HepG2 (cell line): ENCODE data around the gene URI1. TPM values are rescaled to one million over a fixed set of nuclear protein-coding genes. Genes with fewer than 3 reads are reported as not detected.
A peak's percentile ranks its signal among the peaks of the same experiment; 100 is the strongest.

Experiments
- ARNT ChIP-seq: fragments of 450-650 bp; IDR thresholded peaks from 2 replicates; pipeline ENCODE4 v1.6.1; 2017
- ATF7 ChIP-seq, 2 experiments: fragments of 450-650 bp in 1 of 2; sonication (generic) in 1 of 2; formaldehyde crosslinking in 1 of 2; IDR thresholded peaks; 2 replicates each; pipeline versions ENCODE4 v1.4.0 to v1.6.1; 2016 to 2020; ENCODE audit warnings: antibody characterized with exemption in 1 of 2, mild to moderate bottlenecking in 1 of 2, missing genetic modification reagents in 1 of 2
- DNMT1 ChIP-seq: sonication (generic); formaldehyde crosslinking; IDR thresholded peaks from 2 replicates; pipeline ENCODE4 v1.5.1; 2020; ENCODE audit warnings: mild to moderate bottlenecking, missing genetic modification reagents
- DR1 ChIP-seq: sonication (generic); formaldehyde crosslinking; IDR thresholded peaks from 2 replicates; pipeline ENCODE4 v1.8.0; 2021; ENCODE audit warnings: mild to moderate bottlenecking, missing genetic modification reagents, inconsistent platforms
- EP300 ChIP-seq, 3 experiments: sonication (generic) in 1 of 3; formaldehyde crosslinking in 1 of 3; IDR thresholded peaks; 2 replicates each; pipeline versions ENCODE4 v1.5.1 to v1.6.1; 2011 to 2020; ENCODE audit warnings: low read depth in 2 of 3, low read length in 2 of 3, borderline replicate concordance in 1 of 3, improper control_type of control experiment in 1 of 3, mild to moderate bottlenecking in 1 of 3, missing genetic modification reagents in 1 of 3, moderate library complexity in 1 of 3
- GABPA ChIP-seq, 2 experiments: IDR thresholded peaks; 2 replicates each; pipeline ENCODE4 v1.6.1; 2011 to 2016; ENCODE audit warnings: low read depth in 2 of 2, low read length in 1 of 2, missing biosample characterization in 1 of 2, missing genetic modification characterization in 1 of 2
- HOXD1 ChIP-seq: sonication (generic); formaldehyde crosslinking; IDR thresholded peaks from 2 replicates; pipeline ENCODE4 v1.5.0; 2020; ENCODE audit warnings: missing genetic modification reagents
- MED13 ChIP-seq: sonication (generic); formaldehyde crosslinking; IDR thresholded peaks from 2 replicates; pipeline ENCODE4 v1.5.0; 2020; ENCODE audit warnings: missing genetic modification reagents
- NFYC ChIP-seq: IDR thresholded peaks from 2 replicates; pipeline ENCODE4 v1.6.1; 2016; ENCODE audit warnings: missing genetic modification reagents, missing compliant biosample characterization
- PAWR ChIP-seq: sonication (generic); formaldehyde crosslinking; IDR thresholded peaks from 2 replicates; pipeline ENCODE4 v1.4.0; 2020; ENCODE audit warnings: missing genetic modification reagents, mild to moderate bottlenecking, borderline replicate concordance
- RELA ChIP-seq: sonication (generic); formaldehyde crosslinking; IDR thresholded peaks from 2 replicates; pipeline ENCODE4 v1.4.0; 2020; ENCODE audit warnings: missing genetic modification reagents
- SMAD9 ChIP-seq: sonication (generic); formaldehyde crosslinking; IDR thresholded peaks from 2 replicates; pipeline ENCODE4 v1.5.1; 2020; ENCODE audit warnings: mild to moderate bottlenecking, missing genetic modification reagents
- TBL1XR1 ChIP-seq: fragments of 150-350 bp; IDR thresholded peaks from 2 replicates; pipeline ENCODE4 v1.6.1; 2014; ENCODE audit warnings: borderline replicate concordance, low read length; ENCODE audit not compliant: partially characterized antibody
- TEAD2 ChIP-seq: sonication (generic); formaldehyde crosslinking; IDR thresholded peaks from 2 replicates; pipeline ENCODE4 v1.9.0; 2021; ENCODE audit warnings: missing genetic modification reagents
- ZFP90 ChIP-seq: sonication (generic); formaldehyde crosslinking; IDR thresholded peaks from 2 replicates; pipeline ENCODE4 v1.8.0; 2022; ENCODE audit warnings: missing genetic modification reagents, mild to moderate bottlenecking, inconsistent platforms, borderline replicate concordance
- ZKSCAN8 ChIP-seq: IDR thresholded peaks from 2 replicates; pipeline ENCODE4 v1.6.1; 2016; ENCODE audit warnings: borderline replicate concordance, missing genetic modification reagents, missing compliant biosample characterization
- ZMYM3 ChIP-seq: sonication (generic); formaldehyde crosslinking; IDR thresholded peaks from 2 replicates; pipeline ENCODE4 v1.5.1; 2020; ENCODE audit warnings: mild to moderate bottlenecking, missing genetic modification reagents
- ZNF557 ChIP-seq: sonication (generic); formaldehyde crosslinking; IDR thresholded peaks from 2 replicates; pipeline ENCODE4 v1.4.0; 2020; ENCODE audit warnings: missing genetic modification reagents
- ZNF841 ChIP-seq: sonication (generic); formaldehyde crosslinking; IDR thresholded peaks from 2 replicates; pipeline ENCODE4 v1.8.1; 2023; ENCODE audit warnings: missing genetic modification reagents, borderline replicate concordance
- polyA plus RNA-seq, 8 experiments: library from polyadenylated mRNA; depleted of rRNA in 3 of 8; stranded (reverse) in 7 of 8; unstranded in 1 of 8; fragments of >200 nt; fragmentation: Illumina TruSeq in 4 of 8; extraction: Trizol in 4 of 8; gene quantifications; 2 replicates each; pipeline versions ENCODE4 v1.2.1 to v1.2.3, GENCODE V29; 2011 to 2016; ENCODE audit warnings: low read depth in 4 of 8, missing spikeins in 1 of 8, mixed read lengths in 1 of 8; ENCODE audit not compliant: insufficient read depth in 1 of 8
- total RNA-seq, 5 experiments: library from RNA; depleted of rRNA; stranded (reverse); fragments of >200 nt; fragmentation: Illumina TruSeq; extraction: Trizol; gene quantifications; 2 replicates each; pipeline ENCODE4 v1.2.3, GENCODE V29; 2016; ENCODE audit warnings: low read depth in 1 of 5
- TF ChIP-seq, protein P1 (sequence below): sonication (generic); formaldehyde crosslinking; IDR thresholded peaks from 2 replicates; pipeline ENCODE4 v1.4.0; 2020; ENCODE audit warnings: missing genetic modification reagents
- TF ChIP-seq, protein P2 (sequence below): sonication (generic); formaldehyde crosslinking; conservative IDR thresholded peaks from 2 replicates; pipeline ENCODE4 v1.8.1; 2023; ENCODE audit warnings: missing genetic modification reagents
- TF ChIP-seq, protein P3 (sequence below): sonication (generic); formaldehyde crosslinking; conservative IDR thresholded peaks from 2 replicates; pipeline ENCODE4 v1.8.0; 2022; ENCODE audit warnings: low read depth, missing genetic modification reagents
- TF ChIP-seq, protein P4 (sequence below): sonication (generic); formaldehyde crosslinking; IDR thresholded peaks from 2 replicates; pipeline ENCODE4 v1.8.0; 2022; ENCODE audit warnings: mild to moderate bottlenecking, missing genetic modification reagents, moderate library complexity
- TF ChIP-seq, protein P5 (sequence below): IDR thresholded peaks from 2 replicates; pipeline ENCODE4 v1.6.1; 2016; ENCODE audit warnings: missing genetic modification reagents, missing compliant biosample characterization
- TF ChIP-seq, protein P6 (sequence below): sonication (generic); formaldehyde crosslinking; IDR thresholded peaks from 2 replicates; pipeline ENCODE4 v1.4.0; 2020; ENCODE audit warnings: mild to moderate bottlenecking, missing genetic modification reagents

Gene URI1
- total and polyA plus RNA-seq, 2 of the 13 experiments (the other 11 are each of a cell fraction or from before 2014, with no cell fraction given): 43.6 to 67.9 TPM

DNA sequence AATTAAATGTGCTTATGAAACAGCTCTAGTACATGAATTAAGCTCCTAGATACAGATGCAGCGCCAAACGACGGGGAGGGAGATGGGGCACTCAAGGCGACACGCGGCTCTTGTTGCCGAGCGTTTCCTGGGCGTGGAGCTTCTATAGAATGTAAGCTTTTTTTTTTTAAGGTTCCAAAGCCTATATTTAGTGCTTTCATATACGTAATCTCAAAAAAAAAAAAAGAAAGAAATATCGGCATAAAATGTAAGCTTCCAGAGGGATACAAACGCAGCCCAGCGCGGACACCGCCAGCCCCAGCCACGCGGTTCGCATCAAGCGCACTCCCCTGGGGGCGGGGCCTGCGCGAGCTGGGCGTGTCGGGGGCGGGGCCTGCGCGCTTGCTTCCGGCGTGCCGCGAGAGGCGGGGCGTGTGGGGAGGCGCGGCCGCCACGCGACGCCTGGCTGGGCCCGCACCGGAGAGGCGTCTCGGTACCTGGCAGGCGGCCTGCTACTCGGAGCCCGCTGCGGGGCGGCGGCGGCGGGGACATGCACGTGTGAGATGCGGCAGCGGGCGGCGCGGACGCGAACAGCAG is at the start of gene URI1 (continued):
- TF ChIP-seq ZFP90 (CRISPR knock-in tag) (no peak), HOXD1 (CRISPR knock-in tag) (no peak), TEAD2 (no peak), DNMT1 (CRISPR knock-in tag) (no peak), TBL1XR1 (no peak), ZNF841 (CRISPR knock-in tag) (no peak), MED13 (no peak), ZNF557 (no peak), ARNT (no peak), SMAD9 (CRISPR knock-in tag) (no peak), GABPA (IDR thresholded peaks at IDR 0.05; ENCODE audit: low read depth, low read length) (peak; percentile 64), GABPA (CRISPR knock-in tag; IDR thresholded peaks at IDR 0.05; ENCODE audit: low read depth) (peak; percentile 35; the same call in 1 of the 2 replicates), ATF7 (IDR thresholded peaks at IDR 0.05) (no peak), ATF7 (CRISPR knock-in tag; IDR thresholded peaks at IDR 0.05) (no peak), RELA (no peak), ZKSCAN8 (CRISPR knock-in tag) (no peak), PAWR (CRISPR knock-in tag) (no peak), ZMYM3 (CRISPR knock-in tag) (no peak), NFYC (CRISPR knock-in tag) (no peak), DR1 (CRISPR knock-in tag) (no peak), EP300 (IDR thresholded peaks at IDR 0.05; ENCODE audit: low read depth in 2 of 2, low read length in 2 of 2) (no peak), EP300 (CRISPR knock-in tag; IDR thresholded peaks at IDR 0.05; ENCODE audit: borderline replicate concordance) (no peak)
- TF ChIP-seq, protein P1, sequence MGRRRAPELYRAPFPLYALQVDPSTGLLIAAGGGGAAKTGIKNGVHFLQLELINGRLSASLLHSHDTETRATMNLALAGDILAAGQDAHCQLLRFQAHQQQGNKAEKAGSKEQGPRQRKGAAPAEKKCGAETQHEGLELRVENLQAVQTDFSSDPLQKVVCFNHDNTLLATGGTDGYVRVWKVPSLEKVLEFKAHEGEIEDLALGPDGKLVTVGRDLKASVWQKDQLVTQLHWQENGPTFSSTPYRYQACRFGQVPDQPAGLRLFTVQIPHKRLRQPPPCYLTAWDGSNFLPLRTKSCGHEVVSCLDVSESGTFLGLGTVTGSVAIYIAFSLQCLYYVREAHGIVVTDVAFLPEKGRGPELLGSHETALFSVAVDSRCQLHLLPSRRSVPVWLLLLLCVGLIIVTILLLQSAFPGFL (CRISPR knock-in tag): no peak
- TF ChIP-seq, protein P2, sequence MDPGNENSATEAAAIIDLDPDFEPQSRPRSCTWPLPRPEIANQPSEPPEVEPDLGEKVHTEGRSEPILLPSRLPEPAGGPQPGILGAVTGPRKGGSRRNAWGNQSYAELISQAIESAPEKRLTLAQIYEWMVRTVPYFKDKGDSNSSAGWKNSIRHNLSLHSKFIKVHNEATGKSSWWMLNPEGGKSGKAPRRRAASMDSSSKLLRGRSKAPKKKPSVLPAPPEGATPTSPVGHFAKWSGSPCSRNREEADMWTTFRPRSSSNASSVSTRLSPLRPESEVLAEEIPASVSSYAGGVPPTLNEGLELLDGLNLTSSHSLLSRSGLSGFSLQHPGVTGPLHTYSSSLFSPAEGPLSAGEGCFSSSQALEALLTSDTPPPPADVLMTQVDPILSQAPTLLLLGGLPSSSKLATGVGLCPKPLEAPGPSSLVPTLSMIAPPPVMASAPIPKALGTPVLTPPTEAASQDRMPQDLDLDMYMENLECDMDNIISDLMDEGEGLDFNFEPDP (CRISPR knock-in tag): no peak
- TF ChIP-seq, protein P3, sequence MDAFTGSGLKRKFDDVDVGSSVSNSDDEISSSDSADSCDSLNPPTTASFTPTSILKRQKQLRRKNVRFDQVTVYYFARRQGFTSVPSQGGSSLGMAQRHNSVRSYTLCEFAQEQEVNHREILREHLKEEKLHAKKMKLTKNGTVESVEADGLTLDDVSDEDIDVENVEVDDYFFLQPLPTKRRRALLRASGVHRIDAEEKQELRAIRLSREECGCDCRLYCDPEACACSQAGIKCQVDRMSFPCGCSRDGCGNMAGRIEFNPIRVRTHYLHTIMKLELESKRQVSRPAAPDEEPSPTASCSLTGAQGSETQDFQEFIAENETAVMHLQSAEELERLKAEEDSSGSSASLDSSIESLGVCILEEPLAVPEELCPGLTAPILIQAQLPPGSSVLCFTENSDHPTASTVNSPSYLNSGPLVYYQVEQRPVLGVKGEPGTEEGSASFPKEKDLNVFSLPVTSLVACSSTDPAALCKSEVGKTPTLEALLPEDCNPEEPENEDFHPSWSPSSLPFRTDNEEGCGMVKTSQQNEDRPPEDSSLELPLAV: no peak
- TF ChIP-seq, protein P4, sequence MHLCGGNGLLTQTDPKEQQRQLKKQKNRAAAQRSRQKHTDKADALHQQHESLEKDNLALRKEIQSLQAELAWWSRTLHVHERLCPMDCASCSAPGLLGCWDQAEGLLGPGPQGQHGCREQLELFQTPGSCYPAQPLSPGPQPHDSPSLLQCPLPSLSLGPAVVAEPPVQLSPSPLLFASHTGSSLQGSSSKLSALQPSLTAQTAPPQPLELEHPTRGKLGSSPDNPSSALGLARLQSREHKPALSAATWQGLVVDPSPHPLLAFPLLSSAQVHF (CRISPR knock-in tag): no peak
- TF ChIP-seq, protein P5, sequence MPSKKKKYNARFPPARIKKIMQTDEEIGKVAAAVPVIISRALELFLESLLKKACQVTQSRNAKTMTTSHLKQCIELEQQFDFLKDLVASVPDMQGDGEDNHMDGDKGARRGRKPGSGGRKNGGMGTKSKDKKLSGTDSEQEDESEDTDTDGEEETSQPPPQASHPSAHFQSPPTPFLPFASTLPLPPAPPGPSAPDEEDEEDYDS (CRISPR knock-in tag): peak; percentile 54; the same call in 1 of the 2 replicates
- TF ChIP-seq, protein P6, sequence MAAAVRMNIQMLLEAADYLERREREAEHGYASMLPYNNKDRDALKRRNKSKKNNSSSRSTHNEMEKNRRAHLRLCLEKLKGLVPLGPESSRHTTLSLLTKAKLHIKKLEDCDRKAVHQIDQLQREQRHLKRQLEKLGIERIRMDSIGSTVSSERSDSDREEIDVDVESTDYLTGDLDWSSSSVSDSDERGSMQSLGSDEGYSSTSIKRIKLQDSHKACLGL (CRISPR knock-in tag): no peak
